Measurements from ENCODE around the gene SLC6A4. TPM values are rescaled to one million over a fixed set of nuclear protein-coding genes. Genes with fewer than 3 reads are reported as not detected.

Gene SLC6A4
- polyA plus RNA-seq, 1 donor (not counting 4 experiments of a cell fraction or from before 2014, with no cell fraction given): not detected

DNA sequence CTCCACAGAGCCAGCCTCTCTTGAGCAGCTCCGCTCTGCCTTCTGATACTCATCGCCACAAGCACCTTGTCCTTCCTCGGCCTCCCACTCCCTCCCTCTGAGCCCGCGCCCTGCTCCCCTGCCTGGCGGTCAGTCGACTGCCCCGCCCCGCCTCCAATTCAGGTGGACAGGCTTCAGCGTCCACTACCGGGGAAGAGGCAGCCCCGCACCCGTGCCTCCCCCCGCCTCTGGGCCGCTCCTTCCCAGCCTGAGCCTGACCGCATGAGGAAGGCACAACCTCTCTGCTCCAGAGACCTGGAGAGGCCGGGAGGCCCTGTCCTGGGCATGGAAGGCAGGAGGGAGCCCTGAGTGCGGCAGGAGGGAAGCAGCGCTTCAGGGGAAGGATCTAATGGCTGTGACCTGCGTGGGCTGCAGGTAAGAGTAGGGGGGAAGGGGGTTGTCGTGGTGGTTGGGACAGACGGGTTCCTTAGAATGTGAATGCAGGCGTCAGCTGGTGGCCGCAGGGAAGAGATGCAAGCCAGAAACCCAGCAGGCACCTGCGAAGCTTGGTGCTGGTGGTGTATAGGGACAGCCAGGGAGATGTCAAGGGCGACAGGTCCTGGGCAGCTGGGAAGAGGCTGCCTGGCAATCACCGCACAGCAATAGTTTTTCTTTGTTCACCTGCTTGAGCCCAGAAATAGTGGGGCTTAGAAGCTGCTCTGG, 3.0 kb upstream of the SLC6A4 start:
- Histone ChIP-seq H2AFZ (ENCODE audit: control insufficient read depth, low read length) (no peak overlapping the region), H3K9me3 (ENCODE audit: control insufficient read depth, low read depth, low read length) (no peaks in the 10 kb centered on the region), H3K27ac (ENCODE audit: control insufficient read depth, insufficient read depth, low read length) (no peak overlapping the region), H3K79me2 (ENCODE audit: control insufficient read depth, insufficient read depth, low read length) (no peaks in the 10 kb centered on the region), H3K27me3 (ENCODE audit: control insufficient read depth, extremely low read depth, insufficient read depth, low read length) (peaks cover 65% of the 10 kb centered on the region), H3K9ac (ENCODE audit: control insufficient read depth, extremely low read depth, insufficient read depth, low read length) (no peak overlapping the region), H3K36me3 (ENCODE audit: control insufficient read depth in 2 of 2, extremely low read depth in 1 of 2, insufficient read depth in 2 of 2, low read length in 2 of 2) (no peaks in the 10 kb centered on the region), H3K9me1 (ENCODE audit: control insufficient read depth, extremely low read depth, insufficient read depth, low read length) (no peaks in the 10 kb centered on the region), H3K4me3 (ENCODE audit: control insufficient read depth in 2 of 3, extremely low read depth in 1 of 3, insufficient read depth in 2 of 3, low read depth in 1 of 3, low read length in 3 of 3) (no peak overlapping the region), H3K4me2 (ENCODE audit: control insufficient read depth, extremely low read depth, insufficient read depth, low read depth, low read length) (no peak overlapping the region), H3K4me1 (ENCODE audit: control insufficient read depth, extremely low read depth, insufficient read depth, low read length) (peaks cover 8% of the 10 kb centered on the region), H4K20me1 (ENCODE audit: control insufficient read depth, extremely low read depth, insufficient read depth, low read length) (no peaks in the 10 kb centered on the region)
- no peak for DNase-seq (ENCODE audit: low read depth, low spot score)
- TF ChIP-seq EZH2 (IDR thresholded peaks at IDR 0.05; ENCODE audit: low read length): no peak
- TF ChIP-seq, protein P1, sequence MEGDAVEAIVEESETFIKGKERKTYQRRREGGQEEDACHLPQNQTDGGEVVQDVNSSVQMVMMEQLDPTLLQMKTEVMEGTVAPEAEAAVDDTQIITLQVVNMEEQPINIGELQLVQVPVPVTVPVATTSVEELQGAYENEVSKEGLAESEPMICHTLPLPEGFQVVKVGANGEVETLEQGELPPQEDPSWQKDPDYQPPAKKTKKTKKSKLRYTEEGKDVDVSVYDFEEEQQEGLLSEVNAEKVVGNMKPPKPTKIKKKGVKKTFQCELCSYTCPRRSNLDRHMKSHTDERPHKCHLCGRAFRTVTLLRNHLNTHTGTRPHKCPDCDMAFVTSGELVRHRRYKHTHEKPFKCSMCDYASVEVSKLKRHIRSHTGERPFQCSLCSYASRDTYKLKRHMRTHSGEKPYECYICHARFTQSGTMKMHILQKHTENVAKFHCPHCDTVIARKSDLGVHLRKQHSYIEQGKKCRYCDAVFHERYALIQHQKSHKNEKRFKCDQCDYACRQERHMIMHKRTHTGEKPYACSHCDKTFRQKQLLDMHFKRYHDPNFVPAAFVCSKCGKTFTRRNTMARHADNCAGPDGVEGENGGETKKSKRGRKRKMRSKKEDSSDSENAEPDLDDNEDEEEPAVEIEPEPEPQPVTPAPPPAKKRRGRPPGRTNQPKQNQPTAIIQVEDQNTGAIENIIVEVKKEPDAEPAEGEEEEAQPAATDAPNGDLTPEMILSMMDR (optimal IDR thresholded peaks at IDR 0.05 in 1 of 3, IDR thresholded peaks at IDR 0.05 in 1 of 3, conservative IDR thresholded peaks at IDR 0.05 in 1 of 3; ENCODE audit: extremely low read depth in 1 of 3, insufficient read depth in 2 of 3, low read length in 3 of 3): no peak
- dilution Hi-C loops (cut with MboI; ENCODE audit: extremely low pct_ligation_motif_present, low sequenced_read_pairs): no loop called here
- no peak for FAIRE-seq

DNA sequence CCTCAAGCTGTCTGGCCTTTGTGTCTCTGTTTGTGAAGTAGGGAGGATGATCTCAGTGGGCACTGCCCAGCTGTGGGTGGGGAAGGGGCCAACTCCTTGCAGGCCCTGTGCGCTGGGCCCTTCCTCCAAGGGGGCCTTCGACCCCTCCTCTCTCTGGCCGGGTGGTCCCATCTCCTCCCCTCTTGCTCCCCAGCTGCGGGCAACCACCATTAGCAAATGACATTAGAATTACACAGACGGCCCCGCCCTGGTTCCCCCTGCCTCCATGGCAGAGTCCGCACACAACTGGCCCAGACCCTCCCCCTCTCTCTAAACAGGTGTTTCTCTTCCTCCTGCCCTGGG, 2.5 kb upstream of the SLC6A4 start:
- H3K9me3 ChIP-seq (ENCODE audit: control insufficient read depth, low read depth, low read length): no peaks in the 10 kb centered on the region
- H3K4me1 ChIP-seq (ENCODE audit: control insufficient read depth, extremely low read depth, insufficient read depth, low read length): peaks cover 8% of the 10 kb centered on the region
- FAIRE-seq (no peak), DNase-seq (ENCODE audit: low read depth, low spot score) (no peak)
- H3K79me2 ChIP-seq (ENCODE audit: control insufficient read depth, insufficient read depth, low read length): no peaks in the 10 kb centered on the region
- H3K27ac ChIP-seq (ENCODE audit: control insufficient read depth, insufficient read depth, low read length): no peak overlapping the region
- peaks cover 71% of the 10 kb centered on the region for H3K27me3 ChIP-seq (ENCODE audit: control insufficient read depth, extremely low read depth, insufficient read depth, low read length)
- no peaks in the 10 kb centered on the region for H3K36me3 ChIP-seq (ENCODE audit: control insufficient read depth in 2 of 2, extremely low read depth in 1 of 2, insufficient read depth in 2 of 2, low read length in 2 of 2)
- TF ChIP-seq EZH2 (IDR thresholded peaks at IDR 0.05; ENCODE audit: low read length): no peak
- dilution Hi-C loops (cut with MboI; ENCODE audit: extremely low pct_ligation_motif_present, low sequenced_read_pairs): no loop called here
- H3K9ac ChIP-seq (ENCODE audit: control insufficient read depth, extremely low read depth, insufficient read depth, low read length): no peak overlapping the region
- H3K4me2 ChIP-seq (ENCODE audit: control insufficient read depth, extremely low read depth, insufficient read depth, low read depth, low read length): no peak overlapping the region
- no peak overlapping the region for H3K4me3 ChIP-seq (ENCODE audit: control insufficient read depth in 2 of 3, extremely low read depth in 1 of 3, insufficient read depth in 2 of 3, low read depth in 1 of 3, low read length in 3 of 3)
- H4K20me1 ChIP-seq (ENCODE audit: control insufficient read depth, extremely low read depth, insufficient read depth, low read length): no peaks in the 10 kb centered on the region
- no peak overlapping the region for H2AFZ ChIP-seq (ENCODE audit: control insufficient read depth, low read length)
- no peaks in the 10 kb centered on the region for H3K9me1 ChIP-seq (ENCODE audit: control insufficient read depth, extremely low read depth, insufficient read depth, low read length)

Data from keratinocyte (primary cell).